WERI-Rb-1 (cell line): ENCODE data around the gene DPP8.
A peak's percentile ranks its signal among the peaks of the same experiment; 100 is the strongest.

Experiments used
- DNase-seq: peaks from one replicate; pipeline ENCODE4 v3.0.0-alpha.2; 2020
- H3K27ac ChIP-seq: fragments of 250-450 bp; sonication (Bioruptor Pico); 2 replicates; pipeline ENCODE4 v1.5.1; 2020; ENCODE audit warnings: mild to moderate bottlenecking, moderate library complexity
- H3K27me3 ChIP-seq: fragments of 250-450 bp; sonication (Bioruptor Pico); 2 replicates; pipeline ENCODE4 v1.5.1; 2021; ENCODE audit warnings: mild to moderate bottlenecking, low read depth, moderate library complexity; ENCODE audit not compliant: insufficient read depth, severe bottlenecking
- H3K36me3 ChIP-seq: fragments of 250-450 bp; sonication (Bioruptor Pico); 2 replicates; pipeline ENCODE4 v1.5.1; 2020; ENCODE audit warnings: mild to moderate bottlenecking, moderate library complexity
- H3K4me3 ChIP-seq: 2 replicates; pipeline ENCODE4 v1.5.1; 2011; ENCODE audit warnings: low read depth, mild to moderate bottlenecking, control low read depth, low read length
- H3K9me3 ChIP-seq: fragments of 250-450 bp; sonication (Bioruptor Pico); 2 replicates; pipeline ENCODE4 v1.5.1; 2021; ENCODE audit warnings: mild to moderate bottlenecking, moderate library complexity; ENCODE audit not compliant: severe bottlenecking
- TF ChIP-seq, protein P1 (sequence below): IDR thresholded peaks from 2 replicates; pipeline ENCODE4 v1.5.1; 2011; ENCODE audit warnings: low read depth, mild to moderate bottlenecking, control low read depth, inconsistent platforms, low read length

Gene DPP8

DNA sequence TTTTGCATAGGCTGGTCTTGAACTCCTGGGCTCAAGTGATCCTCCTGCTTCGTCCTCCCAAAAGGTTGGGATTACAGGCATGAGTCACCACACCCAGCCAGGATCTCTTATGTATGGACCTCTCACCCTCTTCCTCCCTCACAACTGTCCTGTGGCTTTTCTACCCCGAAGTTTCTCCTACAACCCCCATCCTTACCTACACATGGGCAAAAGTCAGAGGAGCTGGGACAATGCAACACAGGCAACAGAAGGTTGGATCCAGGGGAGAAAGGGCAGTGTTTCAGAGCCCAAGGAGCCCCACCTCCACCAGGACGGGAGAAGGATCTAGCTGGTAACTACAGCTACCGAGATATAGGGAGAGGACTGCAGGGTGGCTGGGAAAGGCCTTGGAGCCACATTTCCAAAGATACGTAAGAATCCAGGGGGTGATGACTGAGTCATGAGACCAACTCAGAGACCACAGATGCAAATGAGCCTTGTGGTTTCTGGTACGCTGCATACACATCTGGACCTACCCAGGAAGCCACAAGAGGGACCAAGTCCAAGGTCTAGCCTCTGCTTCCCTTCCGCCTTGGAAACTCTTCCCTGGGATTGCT lies 108.4 kb downstream of the DPP8 start:
- TF ChIP-seq, protein P1, sequence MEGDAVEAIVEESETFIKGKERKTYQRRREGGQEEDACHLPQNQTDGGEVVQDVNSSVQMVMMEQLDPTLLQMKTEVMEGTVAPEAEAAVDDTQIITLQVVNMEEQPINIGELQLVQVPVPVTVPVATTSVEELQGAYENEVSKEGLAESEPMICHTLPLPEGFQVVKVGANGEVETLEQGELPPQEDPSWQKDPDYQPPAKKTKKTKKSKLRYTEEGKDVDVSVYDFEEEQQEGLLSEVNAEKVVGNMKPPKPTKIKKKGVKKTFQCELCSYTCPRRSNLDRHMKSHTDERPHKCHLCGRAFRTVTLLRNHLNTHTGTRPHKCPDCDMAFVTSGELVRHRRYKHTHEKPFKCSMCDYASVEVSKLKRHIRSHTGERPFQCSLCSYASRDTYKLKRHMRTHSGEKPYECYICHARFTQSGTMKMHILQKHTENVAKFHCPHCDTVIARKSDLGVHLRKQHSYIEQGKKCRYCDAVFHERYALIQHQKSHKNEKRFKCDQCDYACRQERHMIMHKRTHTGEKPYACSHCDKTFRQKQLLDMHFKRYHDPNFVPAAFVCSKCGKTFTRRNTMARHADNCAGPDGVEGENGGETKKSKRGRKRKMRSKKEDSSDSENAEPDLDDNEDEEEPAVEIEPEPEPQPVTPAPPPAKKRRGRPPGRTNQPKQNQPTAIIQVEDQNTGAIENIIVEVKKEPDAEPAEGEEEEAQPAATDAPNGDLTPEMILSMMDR: no peak
- no peak for DNase-seq
- Histone ChIP-seq H3K36me3 (no peaks in the 10 kb centered on the region; the same call in none of the 2 replicates), H3K9me3 (no peaks in the 10 kb centered on the region), H3K27me3 (no peaks in the 10 kb centered on the region), H3K27ac (no peak overlapping the region), H3K4me3 (no peak overlapping the region)

DNA sequence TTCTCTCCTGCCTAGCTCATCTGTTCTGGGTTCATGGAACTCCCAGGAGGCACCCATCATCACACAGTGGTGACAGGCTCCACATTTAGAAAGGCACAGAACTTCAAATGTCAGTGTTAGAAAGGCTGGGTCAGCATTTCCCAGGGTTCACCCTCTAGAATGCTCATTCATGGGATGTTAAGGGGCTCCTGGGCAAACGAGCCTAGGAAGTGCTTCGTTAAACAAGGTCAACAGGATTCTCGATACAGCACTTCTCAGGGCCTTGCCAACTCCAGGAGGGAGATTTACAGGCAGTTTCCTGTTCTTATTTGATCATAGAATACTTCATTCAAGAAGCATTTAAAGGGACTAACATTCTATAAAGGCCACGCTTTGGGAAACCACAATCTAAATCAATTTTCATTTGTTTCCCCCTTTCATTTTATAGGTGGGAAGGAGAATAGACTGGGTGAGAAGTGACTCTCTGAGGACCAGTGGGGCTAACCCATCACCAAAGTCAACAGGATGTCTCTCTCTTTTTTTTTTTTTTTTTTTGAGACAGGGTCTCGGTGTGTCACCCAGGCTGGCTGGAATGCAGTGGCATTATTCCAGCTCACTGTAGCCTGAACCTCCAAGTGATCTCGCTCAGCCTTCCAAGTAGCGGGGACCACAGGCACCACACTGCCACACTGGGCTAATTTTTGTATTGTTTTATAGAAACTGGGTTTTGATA lies 109.0 kb downstream of the DPP8 start:
- Histone ChIP-seq H3K36me3 (no peaks in the 10 kb centered on the region; the same call in 1 of the 2 replicates), H3K27ac (no peak overlapping the region), H3K27me3 (no peaks in the 10 kb centered on the region), H3K9me3 (no peaks in the 10 kb centered on the region), H3K4me3 (no peak overlapping the region)
- TF ChIP-seq, protein P1: no peak
- no peak for DNase-seq

DNA sequence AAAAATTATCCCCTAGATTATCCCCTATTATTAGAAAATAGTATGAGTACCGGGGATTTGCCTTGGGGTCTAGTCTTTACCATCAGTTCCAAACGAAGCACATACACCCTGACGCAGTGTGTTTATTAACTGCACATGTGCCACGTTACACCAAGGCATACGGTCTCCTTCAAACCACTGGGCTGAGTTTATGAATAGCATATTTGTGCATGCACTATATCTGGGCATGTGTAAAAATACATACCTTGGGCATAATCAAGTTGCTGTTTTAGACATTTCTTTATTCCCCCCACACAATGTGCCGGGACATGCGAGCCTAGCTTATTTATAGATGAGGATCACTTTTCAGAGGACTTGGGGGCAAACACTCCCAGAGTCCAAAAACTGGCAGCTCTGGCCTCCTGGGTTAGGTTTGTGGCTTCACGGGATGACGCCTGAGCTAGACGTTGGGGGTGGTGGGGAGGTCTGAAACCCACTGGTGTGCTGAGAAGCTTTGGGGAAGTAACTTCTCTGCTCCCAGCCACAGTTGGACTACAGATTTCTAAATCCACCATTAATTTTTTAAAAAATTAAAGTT lies 111.0 kb downstream of the DPP8 start:
- peak overlapping the region; percentile 57; the same call in 1 of the 2 replicates for H3K27ac ChIP-seq
- no peak for DNase-seq
- TF ChIP-seq, protein P1: no peak

DNA sequence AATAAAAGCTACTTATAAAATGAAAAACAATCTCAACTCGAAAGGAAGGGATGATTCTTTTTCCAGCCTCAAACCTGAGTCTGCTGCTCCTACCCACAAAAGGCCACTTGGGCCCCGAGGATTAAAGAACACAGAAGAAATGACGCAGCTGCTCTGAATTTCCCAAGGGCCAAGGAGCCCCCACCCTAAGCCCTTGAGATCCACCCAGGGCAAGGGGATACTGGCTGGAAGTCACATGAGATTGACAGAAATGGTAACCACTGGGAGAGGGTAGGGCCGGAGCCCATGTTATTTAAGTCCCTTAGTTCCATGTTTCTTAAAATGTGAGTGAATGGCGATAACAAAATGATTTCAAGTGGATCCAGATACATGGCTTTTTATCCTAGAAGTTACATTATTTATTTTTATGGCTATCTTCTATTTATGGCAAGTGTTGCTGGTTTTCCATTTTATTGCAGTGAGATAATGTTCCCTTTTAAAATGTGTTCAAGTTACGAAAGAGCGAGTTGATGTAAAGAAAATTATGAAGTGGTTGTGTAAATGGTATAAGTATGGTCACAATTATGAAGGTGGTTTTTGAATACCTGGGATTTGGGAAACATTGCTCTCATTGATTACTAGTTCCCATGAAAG lies 111.6 kb downstream of the DPP8 start:
- TF ChIP-seq, protein P1: no peak
- Histone ChIP-seq H3K4me3 (no peak overlapping the region), H3K27me3 (no peaks in the 10 kb centered on the region), H3K9me3 (no peaks in the 10 kb centered on the region), H3K36me3 (peaks cover 2% of the 10 kb centered on the region; the same call in 1 of the 2 replicates), H3K27ac (peak overlapping the region; percentile 57)
- DNase-seq: peak; percentile 85

More for the DNA sequence above, 111.0 kb downstream of the DPP8 start:
- H3K36me3 ChIP-seq: no peaks in the 10 kb centered on the region; the same call in 1 of the 2 replicates
- no peaks in the 10 kb centered on the region for H3K9me3 ChIP-seq
- no peaks in the 10 kb centered on the region for H3K27me3 ChIP-seq
- no peak overlapping the region for H3K4me3 ChIP-seq

DNA sequence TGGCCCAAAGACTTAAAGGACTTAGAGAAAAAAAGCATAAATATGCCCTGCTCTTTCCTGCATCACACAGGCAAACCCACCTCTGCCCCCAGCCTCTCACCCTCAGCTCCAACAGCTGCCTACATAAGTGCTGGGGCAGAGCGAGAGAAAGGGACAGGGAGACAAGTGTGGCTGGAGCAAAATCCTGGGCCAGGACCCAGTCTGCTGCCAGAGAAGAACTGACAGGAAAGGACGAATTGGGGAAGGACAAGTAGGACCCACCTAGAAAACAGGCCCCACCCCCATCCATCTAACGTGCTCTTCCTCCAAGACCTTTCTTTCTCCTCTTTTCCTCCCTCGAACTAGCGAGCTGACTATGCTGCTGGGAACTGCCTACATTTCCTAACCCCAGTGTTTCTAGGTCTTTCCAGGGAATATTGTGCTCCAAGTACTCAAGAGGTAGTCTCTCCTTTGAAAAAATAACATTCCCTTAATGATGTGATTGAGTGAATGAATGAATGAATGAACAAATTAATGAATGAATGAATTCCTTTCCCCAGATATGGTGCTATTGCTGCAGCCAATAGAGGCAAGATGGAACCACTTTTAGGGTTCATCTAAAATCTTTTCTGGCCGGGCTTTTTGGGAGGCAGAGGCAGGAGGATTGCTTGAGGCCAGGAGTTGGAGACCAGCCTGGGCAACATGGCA lies 113.2 kb downstream of the DPP8 start:
- Histone ChIP-seq H3K27ac (no peak overlapping the region), H3K36me3 (peaks cover 5% of the 10 kb centered on the region), H3K9me3 (no peaks in the 10 kb centered on the region), H3K27me3 (no peaks in the 10 kb centered on the region), H3K4me3 (no peak overlapping the region)
- DNase-seq: no peak
- TF ChIP-seq, protein P1: no peak
